Mammary epithelial cell (primary cell): Measurements from ENCODE around the gene MAPK11.
"Not testable (repeated sequence)": the region's sequence is repeated elsewhere in the genome, so short reads cannot be mapped to it uniquely, and the experiment has no call there.

ENCODE experiments used
- EZH2 ChIP-seq: IDR thresholded peaks from 2 replicates; pipeline ENCODE4 v1.6.1; 2012; ENCODE audit warnings: low read length, inconsistent platforms, borderline replicate concordance
- TF ChIP-seq, protein P1 (sequence below), 2 donors: IDR thresholded peaks in 1 of 2; conservative IDR thresholded peaks in 1 of 2; 2 replicates each; pipeline ENCODE4 v1.5.1; 2011 to 2012; ENCODE audit warnings: inconsistent platforms in 2 of 2, low read length in 2 of 2, mild to moderate bottlenecking in 2 of 2, control low read depth in 1 of 2, low read depth in 1 of 2; ENCODE audit not compliant: insufficient read depth in 1 of 2; ENCODE audit errors: extremely low read depth in 1 of 2

- TF ChIP-seq, protein P1, sequence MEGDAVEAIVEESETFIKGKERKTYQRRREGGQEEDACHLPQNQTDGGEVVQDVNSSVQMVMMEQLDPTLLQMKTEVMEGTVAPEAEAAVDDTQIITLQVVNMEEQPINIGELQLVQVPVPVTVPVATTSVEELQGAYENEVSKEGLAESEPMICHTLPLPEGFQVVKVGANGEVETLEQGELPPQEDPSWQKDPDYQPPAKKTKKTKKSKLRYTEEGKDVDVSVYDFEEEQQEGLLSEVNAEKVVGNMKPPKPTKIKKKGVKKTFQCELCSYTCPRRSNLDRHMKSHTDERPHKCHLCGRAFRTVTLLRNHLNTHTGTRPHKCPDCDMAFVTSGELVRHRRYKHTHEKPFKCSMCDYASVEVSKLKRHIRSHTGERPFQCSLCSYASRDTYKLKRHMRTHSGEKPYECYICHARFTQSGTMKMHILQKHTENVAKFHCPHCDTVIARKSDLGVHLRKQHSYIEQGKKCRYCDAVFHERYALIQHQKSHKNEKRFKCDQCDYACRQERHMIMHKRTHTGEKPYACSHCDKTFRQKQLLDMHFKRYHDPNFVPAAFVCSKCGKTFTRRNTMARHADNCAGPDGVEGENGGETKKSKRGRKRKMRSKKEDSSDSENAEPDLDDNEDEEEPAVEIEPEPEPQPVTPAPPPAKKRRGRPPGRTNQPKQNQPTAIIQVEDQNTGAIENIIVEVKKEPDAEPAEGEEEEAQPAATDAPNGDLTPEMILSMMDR (conservative IDR thresholded peaks at IDR 0.05 in 1 of 2, IDR thresholded peaks at IDR 0.05 in 1 of 2; ENCODE audit: extremely low read depth in 1 of 2, insufficient read depth in 1 of 2, low read depth in 1 of 2, low read length in 2 of 2) = not testable (repeated sequence)
- not testable (repeated sequence) for TF ChIP-seq EZH2
Observed at GRCh38 chr22:50273352-50273751, 3.2 kb upstream of the MAPK11 start.
